ENCODE data around the gene ATP10A.
A peak's percentile ranks its signal among the peaks of the same experiment; 100 is the strongest.

The ATP10A gene

GRCh38 chr15:25869701-25870100 is 6.6 kb upstream of the ATP10A start:
- Histone ChIP-seq H2BK15ac (ENCODE audit: low read length) (no peak overlapping the region), H3K27ac (replicated peaks; ENCODE audit: low read length) (no peak overlapping the region), H3K4me2 (ENCODE audit: insufficient read depth, low read length, poor library complexity, severe bottlenecking) (no peak overlapping the region), H2AK5ac (ENCODE audit: low read depth, low read length) (no peak overlapping the region), H2BK5ac (ENCODE audit: low read length) (no peak overlapping the region), H2BK12ac (ENCODE audit: low read length) (no peak overlapping the region), H2AFZ (ENCODE audit: low read length) (no peak overlapping the region), H3K9me3 (replicated peaks in 1 of 2; ENCODE audit: control insufficient read depth in 2 of 2, insufficient read depth in 1 of 2, low read depth in 1 of 2, low read length in 2 of 2) (no peaks in the 10 kb centered on the region), H3K4me1 (ENCODE audit: control insufficient read depth in 2 of 2, insufficient read depth in 1 of 2, low read depth in 1 of 2, low read length in 2 of 2) (no peaks in the 10 kb centered on the region), H4K91ac (ENCODE audit: low read depth, low read length, poor library complexity) (no peak overlapping the region), H3K9ac (ENCODE audit: low read depth, low read length, poor library complexity) (no peak overlapping the region), H3K27me3 (ENCODE audit: control insufficient read depth in 3 of 3, insufficient read depth in 3 of 3, low read depth in 1 of 3, low read length in 3 of 3) (peaks cover 0 to 22% (median 0%) of the 10 kb centered on the region in 3 experiments), H3K4ac (ENCODE audit: low read length) (no peak overlapping the region), H3K23ac (ENCODE audit: low read depth, low read length, poor library complexity) (no peak overlapping the region), H3K36me3 (replicated peaks in 1 of 2; ENCODE audit: control insufficient read depth in 2 of 2, insufficient read depth in 2 of 2, low read length in 2 of 2) (no peaks in the 10 kb centered on the region), H3K14ac (ENCODE audit: low read length) (no peak overlapping the region), H3K18ac (ENCODE audit: low read length) (no peak overlapping the region), H3K79me1 (ENCODE audit: low read depth, low read length) (no peaks in the 10 kb centered on the region), H3K4me3 (ENCODE audit: low read length in 2 of 2) (no peak overlapping the region), H4K8ac (ENCODE audit: low read depth, low read length) (no peak overlapping the region), H2BK120ac (ENCODE audit: low read depth, low read length) (no peak overlapping the region)
- DNase-seq (ENCODE audit: low spot score): no peak
- WGBS, 2 donors (ENCODE audit: extremely low coverage in 2 of 2, insufficient read length in 2 of 2, insufficient replicate concordance in 1 of 2): no CpG with 5 or more reads among the region's 8 CpGs

GRCh38 chr15:25866874-25867273 is 3.7 kb upstream of the ATP10A start:
- no CpG with 5 or more reads among the region's 7 CpGs for WGBS, 2 donors (ENCODE audit: extremely low coverage in 2 of 2, insufficient read length in 2 of 2, insufficient replicate concordance in 1 of 2)

GRCh38 chr15:25866251-25866650 is 3.1 kb upstream of the ATP10A start:
- Histone ChIP-seq H3K4me3 (ENCODE audit: low read length in 2 of 2) (no peak overlapping the region), H3K14ac (ENCODE audit: low read length) (no peak overlapping the region), H3K79me1 (ENCODE audit: low read depth, low read length) (no peaks in the 10 kb centered on the region), H4K91ac (ENCODE audit: low read depth, low read length, poor library complexity) (no peak overlapping the region), H3K18ac (ENCODE audit: low read length) (no peak overlapping the region), H4K8ac (ENCODE audit: low read depth, low read length) (no peak overlapping the region), H3K23ac (ENCODE audit: low read depth, low read length, poor library complexity) (no peak overlapping the region), H3K36me3 (replicated peaks in 1 of 2; ENCODE audit: control insufficient read depth in 2 of 2, insufficient read depth in 2 of 2, low read length in 2 of 2) (no peaks in the 10 kb centered on the region), H2AK5ac (ENCODE audit: low read depth, low read length) (peak overlapping the region; percentile 3), H3K9ac (ENCODE audit: low read depth, low read length, poor library complexity) (no peak overlapping the region), H3K4me2 (ENCODE audit: insufficient read depth, low read length, poor library complexity, severe bottlenecking) (no peak overlapping the region), H3K27me3 (ENCODE audit: control insufficient read depth in 3 of 3, insufficient read depth in 3 of 3, low read depth in 1 of 3, low read length in 3 of 3) (peaks cover 3 to 55% (median 31%) of the 10 kb centered on the region in 3 experiments), H2BK12ac (ENCODE audit: low read length) (no peak overlapping the region), H2BK15ac (ENCODE audit: low read length) (no peak overlapping the region), H3K4me1 (ENCODE audit: control insufficient read depth in 2 of 2, insufficient read depth in 1 of 2, low read depth in 1 of 2, low read length in 2 of 2) (peaks cover 1 to 3% of the 10 kb centered on the region in 2 donors), H2BK5ac (ENCODE audit: low read length) (no peak overlapping the region), H2AFZ (ENCODE audit: low read length) (no peak overlapping the region), H2BK120ac (ENCODE audit: low read depth, low read length) (no peak overlapping the region), H3K4ac (ENCODE audit: low read length) (no peak overlapping the region), H3K9me3 (replicated peaks in 1 of 2; ENCODE audit: control insufficient read depth in 2 of 2, insufficient read depth in 1 of 2, low read depth in 1 of 2, low read length in 2 of 2) (no peaks in the 10 kb centered on the region), H3K27ac (replicated peaks; ENCODE audit: low read length) (no peak overlapping the region)
- DNase-seq (ENCODE audit: low spot score): no peak
- WGBS, 2 donors (ENCODE audit: extremely low coverage in 2 of 2, insufficient read length in 2 of 2, insufficient replicate concordance in 1 of 2): no CpG with 5 or more reads among the region's 8 CpGs

More at GRCh38 chr15:25866874-25867273, 3.7 kb upstream of the ATP10A start:
- no peaks in the 10 kb centered on the region for H3K9me3 ChIP-seq (replicated peaks in 1 of 2; ENCODE audit: control insufficient read depth in 2 of 2, insufficient read depth in 1 of 2, low read depth in 1 of 2, low read length in 2 of 2)
- H3K4me3 ChIP-seq (ENCODE audit: low read length in 2 of 2): no peak overlapping the region
- no peak overlapping the region for H2BK120ac ChIP-seq (ENCODE audit: low read depth, low read length)
- no peak overlapping the region for H3K23ac ChIP-seq (ENCODE audit: low read depth, low read length, poor library complexity)
- H2BK15ac ChIP-seq (ENCODE audit: low read length): peak overlapping the region; percentile 75
- H3K14ac ChIP-seq (ENCODE audit: low read length): no peak overlapping the region
- no peak overlapping the region for H3K9ac ChIP-seq (ENCODE audit: low read depth, low read length, poor library complexity)
- no peak overlapping the region for H3K27ac ChIP-seq (replicated peaks; ENCODE audit: low read length)
- H3K4me2 ChIP-seq (ENCODE audit: insufficient read depth, low read length, poor library complexity, severe bottlenecking): no peak overlapping the region
- H3K4me1 ChIP-seq (ENCODE audit: control insufficient read depth in 2 of 2, insufficient read depth in 1 of 2, low read depth in 1 of 2, low read length in 2 of 2): peaks cover 1 to 3% of the 10 kb centered on the region in 2 donors
- H3K36me3 ChIP-seq (replicated peaks in 1 of 2; ENCODE audit: control insufficient read depth in 2 of 2, insufficient read depth in 2 of 2, low read length in 2 of 2): no peaks in the 10 kb centered on the region
- H2AFZ ChIP-seq (ENCODE audit: low read length): no peak overlapping the region
- no peak overlapping the region for H2BK12ac ChIP-seq (ENCODE audit: low read length)
- peaks cover 3 to 48% (median 24%) of the 10 kb centered on the region in 3 experiments for H3K27me3 ChIP-seq (ENCODE audit: control insufficient read depth in 3 of 3, insufficient read depth in 3 of 3, low read depth in 1 of 3, low read length in 3 of 3)
- DNase-seq (ENCODE audit: low spot score): no peak
- H4K8ac ChIP-seq (ENCODE audit: low read depth, low read length): no peak overlapping the region
- no peak overlapping the region for H4K91ac ChIP-seq (ENCODE audit: low read depth, low read length, poor library complexity)
- H2BK5ac ChIP-seq (ENCODE audit: low read length): no peak overlapping the region
- no peaks in the 10 kb centered on the region for H3K79me1 ChIP-seq (ENCODE audit: low read depth, low read length)
- no peak overlapping the region for H3K18ac ChIP-seq (ENCODE audit: low read length)
- no peak overlapping the region for H3K4ac ChIP-seq (ENCODE audit: low read length)
- no peak overlapping the region for H2AK5ac ChIP-seq (ENCODE audit: low read depth, low read length)

- WGBS, 2 donors (ENCODE audit: extremely low coverage in 2 of 2, insufficient read length in 2 of 2, insufficient replicate concordance in 1 of 2): no CpG with 5 or more reads among the region's 3 CpGs
- H3K14ac ChIP-seq (ENCODE audit: low read length): no peak overlapping the region
- H3K79me1 ChIP-seq (ENCODE audit: low read depth, low read length): no peaks in the 10 kb centered on the region
- no peak overlapping the region for H2BK5ac ChIP-seq (ENCODE audit: low read length)
- no peak overlapping the region for H3K4ac ChIP-seq (ENCODE audit: low read length)
- H3K23ac ChIP-seq (ENCODE audit: low read depth, low read length, poor library complexity): no peak overlapping the region
- no peak overlapping the region for H2BK15ac ChIP-seq (ENCODE audit: low read length)
- H2BK12ac ChIP-seq (ENCODE audit: low read length): no peak overlapping the region
- no peaks in the 10 kb centered on the region for H3K36me3 ChIP-seq (replicated peaks in 1 of 2; ENCODE audit: control insufficient read depth in 2 of 2, insufficient read depth in 2 of 2, low read length in 2 of 2)
- H3K9ac ChIP-seq (ENCODE audit: low read depth, low read length, poor library complexity): no peak overlapping the region
- no peak overlapping the region for H3K4me3 ChIP-seq (ENCODE audit: low read length in 2 of 2)
- no peak for DNase-seq (ENCODE audit: low spot score)
- H2AFZ ChIP-seq (ENCODE audit: low read length): no peak overlapping the region
- H3K18ac ChIP-seq (ENCODE audit: low read length): no peak overlapping the region
- peaks cover 3 to 55% (median 32%) of the 10 kb centered on the region in 3 experiments for H3K27me3 ChIP-seq (ENCODE audit: control insufficient read depth in 3 of 3, insufficient read depth in 3 of 3, low read depth in 1 of 3, low read length in 3 of 3)
- no peak overlapping the region for H3K4me2 ChIP-seq (ENCODE audit: insufficient read depth, low read length, poor library complexity, severe bottlenecking)
- H4K8ac ChIP-seq (ENCODE audit: low read depth, low read length): no peak overlapping the region
- H3K27ac ChIP-seq (replicated peaks; ENCODE audit: low read length): no peak overlapping the region
- peaks cover 1 to 3% of the 10 kb centered on the region in 2 donors for H3K4me1 ChIP-seq (ENCODE audit: control insufficient read depth in 2 of 2, insufficient read depth in 1 of 2, low read depth in 1 of 2, low read length in 2 of 2)
- no peak overlapping the region for H2BK120ac ChIP-seq (ENCODE audit: low read depth, low read length)
- H2AK5ac ChIP-seq (ENCODE audit: low read depth, low read length): no peak overlapping the region
- no peaks in the 10 kb centered on the region for H3K9me3 ChIP-seq (replicated peaks in 1 of 2; ENCODE audit: control insufficient read depth in 2 of 2, insufficient read depth in 1 of 2, low read depth in 1 of 2, low read length in 2 of 2)
- H4K91ac ChIP-seq (ENCODE audit: low read depth, low read length, poor library complexity): no peak overlapping the region
These were observed 1.8 kb upstream of the ATP10A start for GRCh38 chr15:25864966-25865365.
